ENCODE measurements around the gene REX1BD. TPM values are rescaled to one million over a fixed set of nuclear protein-coding genes. Genes with fewer than 3 reads are reported as not detected.
A peak's percentile ranks its signal among the peaks of the same experiment; 100 is the strongest.

Gene REX1BD
- total and polyA plus RNA-seq, 2 of the 13 experiments (the other 11 are each of a cell fraction or from before 2014, with no cell fraction given): 7.5 to 25.4 TPM

GRCh38 chr19:18611327-18612050 is 22.9 kb downstream of the REX1BD start (continued):
- TF ChIP-seq ZNF777 (CRISPR knock-in tag; IDR thresholded peaks at IDR 0.05) (peak; percentile 96), HIVEP1 (CRISPR knock-in tag; IDR thresholded peaks at IDR 0.05) (no peak), NR2F2 (IDR thresholded peaks at IDR 0.05; ENCODE audit: borderline replicate concordance, low read depth) (no peak), ZNF839 (CRISPR knock-in tag; IDR thresholded peaks at IDR 0.05; ENCODE audit: borderline replicate concordance) (no peak), SAFB2 (CRISPR knock-in tag; IDR thresholded peaks at IDR 0.05; ENCODE audit: borderline replicate concordance, low read depth) (no peak), KLF9 (CRISPR knock-in tag; IDR thresholded peaks at IDR 0.05; ENCODE audit: low read depth) (no peak), ZNF546 (CRISPR knock-in tag; conservative IDR thresholded peaks at IDR 0.05) (no peak), ZNF772 (CRISPR knock-in tag; IDR thresholded peaks at IDR 0.05) (no peak), ZNF337 (CRISPR knock-in tag; IDR thresholded peaks at IDR 0.05; ENCODE audit: borderline replicate concordance, low read depth) (no peak), ZNF652 (CRISPR knock-in tag; IDR thresholded peaks at IDR 0.05; ENCODE audit: borderline replicate concordance, low read depth) (no peak), ZBTB25 (CRISPR knock-in tag; IDR thresholded peaks at IDR 0.05) (no peak), ZNF850 (CRISPR knock-in tag; conservative IDR thresholded peaks at IDR 0.05) (no peak), BRCA1 (CRISPR knock-in tag; IDR thresholded peaks at IDR 0.05) (no peak), WIZ (CRISPR knock-in tag; IDR thresholded peaks at IDR 0.05) (no peak), SOX13 (IDR thresholded peaks at IDR 0.05) (no peak), SOX13 (CRISPR knock-in tag; conservative IDR thresholded peaks at IDR 0.05 in 1 of 2, IDR thresholded peaks at IDR 0.05 in 1 of 2) (peak in 1 of 2 experiments; percentile 53; a peak in 2 of 4 replicates), ZNF775 (CRISPR knock-in tag; IDR thresholded peaks at IDR 0.05; ENCODE audit: borderline replicate concordance) (no peak), RCOR2 (CRISPR knock-in tag; IDR thresholded peaks at IDR 0.05) (no peak), DNMT3B (CRISPR knock-in tag; conservative IDR thresholded peaks at IDR 0.05) (no peak), HHEX (CRISPR knock-in tag; IDR thresholded peaks at IDR 0.05) (no peak), CENPX (CRISPR knock-in tag; IDR thresholded peaks at IDR 0.05) (no peak), FOXA3 (CRISPR knock-in tag; IDR thresholded peaks at IDR 0.05) (peak; percentile 24; the same call in 1 of the 2 replicates), ATF7-NPFF (CRISPR knock-in tag; IDR thresholded peaks at IDR 0.05; ENCODE audit: low read depth) (no peak)
- TF ChIP-seq, protein P1, sequence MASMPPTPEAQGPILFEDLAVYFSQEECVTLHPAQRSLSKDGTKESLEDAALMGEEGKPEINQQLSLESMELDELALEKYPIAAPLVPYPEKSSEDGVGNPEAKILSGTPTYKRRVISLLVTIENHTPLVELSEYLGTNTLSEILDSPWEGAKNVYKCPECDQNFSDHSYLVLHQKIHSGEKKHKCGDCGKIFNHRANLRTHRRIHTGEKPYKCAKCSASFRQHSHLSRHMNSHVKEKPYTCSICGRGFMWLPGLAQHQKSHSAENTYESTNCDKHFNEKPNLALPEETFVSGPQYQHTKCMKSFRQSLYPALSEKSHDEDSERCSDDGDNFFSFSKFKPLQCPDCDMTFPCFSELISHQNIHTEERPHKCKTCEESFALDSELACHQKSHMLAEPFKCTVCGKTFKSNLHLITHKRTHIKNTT (CRISPR knock-in tag; IDR thresholded peaks at IDR 0.05): no peak
- TF ChIP-seq, protein P2, sequence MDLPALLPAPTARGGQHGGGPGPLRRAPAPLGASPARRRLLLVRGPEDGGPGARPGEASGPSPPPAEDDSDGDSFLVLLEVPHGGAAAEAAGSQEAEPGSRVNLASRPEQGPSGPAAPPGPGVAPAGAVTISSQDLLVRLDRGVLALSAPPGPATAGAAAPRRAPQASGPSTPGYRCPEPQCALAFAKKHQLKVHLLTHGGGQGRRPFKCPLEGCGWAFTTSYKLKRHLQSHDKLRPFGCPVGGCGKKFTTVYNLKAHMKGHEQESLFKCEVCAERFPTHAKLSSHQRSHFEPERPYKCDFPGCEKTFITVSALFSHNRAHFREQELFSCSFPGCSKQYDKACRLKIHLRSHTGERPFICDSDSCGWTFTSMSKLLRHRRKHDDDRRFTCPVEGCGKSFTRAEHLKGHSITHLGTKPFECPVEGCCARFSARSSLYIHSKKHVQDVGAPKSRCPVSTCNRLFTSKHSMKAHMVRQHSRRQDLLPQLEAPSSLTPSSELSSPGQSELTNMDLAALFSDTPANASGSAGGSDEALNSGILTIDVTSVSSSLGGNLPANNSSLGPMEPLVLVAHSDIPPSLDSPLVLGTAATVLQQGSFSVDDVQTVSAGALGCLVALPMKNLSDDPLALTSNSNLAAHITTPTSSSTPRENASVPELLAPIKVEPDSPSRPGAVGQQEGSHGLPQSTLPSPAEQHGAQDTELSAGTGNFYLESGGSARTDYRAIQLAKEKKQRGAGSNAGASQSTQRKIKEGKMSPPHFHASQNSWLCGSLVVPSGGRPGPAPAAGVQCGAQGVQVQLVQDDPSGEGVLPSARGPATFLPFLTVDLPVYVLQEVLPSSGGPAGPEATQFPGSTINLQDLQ (CRISPR knock-in tag; IDR thresholded peaks at IDR 0.05): 0 out of 2 replicates have a peak, but pooled peaks have one; percentile 64
- TF ChIP-seq, protein P3, sequence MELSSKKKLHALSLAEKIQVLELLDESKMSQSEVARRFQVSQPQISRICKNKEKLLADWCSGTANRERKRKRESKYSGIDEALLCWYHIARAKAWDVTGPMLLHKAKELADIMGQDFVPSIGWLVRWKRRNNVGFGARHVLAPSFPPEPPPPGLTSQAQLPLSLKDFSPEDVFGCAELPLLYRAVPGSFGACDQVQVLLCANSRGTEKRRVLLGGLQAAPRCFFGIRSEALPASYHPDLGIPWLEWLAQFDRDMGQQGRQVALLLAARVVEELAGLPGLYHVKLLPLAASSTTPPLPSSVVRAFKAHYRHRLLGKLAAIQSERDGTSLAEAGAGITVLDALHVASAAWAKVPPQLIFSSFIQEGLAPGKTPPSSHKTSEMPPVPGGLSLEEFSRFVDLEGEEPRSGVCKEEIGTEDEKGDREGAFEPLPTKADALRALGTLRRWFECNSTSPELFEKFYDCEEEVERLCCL (CRISPR knock-in tag; IDR thresholded peaks at IDR 0.05; ENCODE audit: borderline replicate concordance): no peak
